ENCODE data around the gene GID8.

The GID8 gene

GRCh38 chr20:62929051-62929538 is 8.9 kb upstream of the GID8 start:
- Histone ChIP-seq H3K4me2 (ENCODE audit: low read depth, low read length, poor library complexity, severe bottlenecking) (peak overlapping the region; percentile 52), H2AFZ (ENCODE audit: low read depth, low read length, severe bottlenecking) (no peak overlapping the region), H3K9me3 (ENCODE audit: insufficient read depth, low read length) (no peaks in the 10 kb centered on the region), H3K27me3 (ENCODE audit: low read length) (no peaks in the 10 kb centered on the region), H3K79me2 (ENCODE audit: insufficient read depth, low read length) (peaks cover 96% of the 10 kb centered on the region), H3K4me3 (ENCODE audit: insufficient read depth, low read length, poor library complexity, severe bottlenecking) (no peak overlapping the region), H3K9ac (ENCODE audit: low read length) (peak overlapping the region; percentile 26; the same call in 1 of the 2 replicates), H3K9me2 (replicated peaks; ENCODE audit: insufficient read depth, low read length) (no peaks in the 10 kb centered on the region), H4K20me1 (ENCODE audit: low read depth, low read length) (peaks cover 10% of the 10 kb centered on the region; the same call in 1 of the 2 replicates), H3K36me3 (ENCODE audit: low read length) (no peaks in the 10 kb centered on the region), H3F3A (ENCODE audit: insufficient read depth) (peaks cover 15% of the 10 kb centered on the region; the same call in 1 of the 2 replicates), H3K27ac (ENCODE audit: low read depth, low read length) (peak overlapping the region; percentile 36)
- TF ChIP-seq, protein P1, sequence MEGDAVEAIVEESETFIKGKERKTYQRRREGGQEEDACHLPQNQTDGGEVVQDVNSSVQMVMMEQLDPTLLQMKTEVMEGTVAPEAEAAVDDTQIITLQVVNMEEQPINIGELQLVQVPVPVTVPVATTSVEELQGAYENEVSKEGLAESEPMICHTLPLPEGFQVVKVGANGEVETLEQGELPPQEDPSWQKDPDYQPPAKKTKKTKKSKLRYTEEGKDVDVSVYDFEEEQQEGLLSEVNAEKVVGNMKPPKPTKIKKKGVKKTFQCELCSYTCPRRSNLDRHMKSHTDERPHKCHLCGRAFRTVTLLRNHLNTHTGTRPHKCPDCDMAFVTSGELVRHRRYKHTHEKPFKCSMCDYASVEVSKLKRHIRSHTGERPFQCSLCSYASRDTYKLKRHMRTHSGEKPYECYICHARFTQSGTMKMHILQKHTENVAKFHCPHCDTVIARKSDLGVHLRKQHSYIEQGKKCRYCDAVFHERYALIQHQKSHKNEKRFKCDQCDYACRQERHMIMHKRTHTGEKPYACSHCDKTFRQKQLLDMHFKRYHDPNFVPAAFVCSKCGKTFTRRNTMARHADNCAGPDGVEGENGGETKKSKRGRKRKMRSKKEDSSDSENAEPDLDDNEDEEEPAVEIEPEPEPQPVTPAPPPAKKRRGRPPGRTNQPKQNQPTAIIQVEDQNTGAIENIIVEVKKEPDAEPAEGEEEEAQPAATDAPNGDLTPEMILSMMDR (IDR thresholded peaks at IDR 0.05; ENCODE audit: insufficient read depth, low read length, poor library complexity, severe bottlenecking) = no peak

- H3K27me3 ChIP-seq (ENCODE audit: low read length) = no peaks in the 10 kb centered on the region
- H3F3A ChIP-seq (ENCODE audit: insufficient read depth) = peaks cover 15% of the 10 kb centered on the region; the same call in 1 of the 2 replicates
- H4K20me1 ChIP-seq (ENCODE audit: low read depth, low read length) = peaks cover 18% of the 10 kb centered on the region; the same call in 1 of the 2 replicates
- no peak for TF ChIP-seq EZH2phosphoT487 (conservative IDR thresholded peaks at IDR 0.05; ENCODE audit: low read length)
- TF ChIP-seq, protein P1 (IDR thresholded peaks at IDR 0.05; ENCODE audit: insufficient read depth, low read length, poor library complexity, severe bottlenecking) = no peak
- no peaks in the 10 kb centered on the region for H3K9me3 ChIP-seq (ENCODE audit: insufficient read depth, low read length)
- H3K4me2 ChIP-seq (ENCODE audit: low read depth, low read length, poor library complexity, severe bottlenecking) = peak overlapping the region; percentile 14
- H3K79me2 ChIP-seq (ENCODE audit: insufficient read depth, low read length) = peaks cover 100% of the 10 kb centered on the region
- H2AFZ ChIP-seq (ENCODE audit: low read depth, low read length, severe bottlenecking) = no peak overlapping the region
- H3K9me2 ChIP-seq (replicated peaks; ENCODE audit: insufficient read depth, low read length) = no peaks in the 10 kb centered on the region
- no peak overlapping the region for H3K4me3 ChIP-seq (ENCODE audit: insufficient read depth, low read length, poor library complexity, severe bottlenecking)
- H3K9ac ChIP-seq (ENCODE audit: low read length) = no peak overlapping the region
- no peaks in the 10 kb centered on the region; the same call in 1 of the 2 replicates for H3K36me3 ChIP-seq (ENCODE audit: low read length)
- H3K27ac ChIP-seq (ENCODE audit: low read depth, low read length) = peak overlapping the region; percentile 3; the same call in 1 of the 2 replicates
These were observed 6.5 kb upstream of the GID8 start for GRCh38 chr20:62931464-62931863.

DNA sequence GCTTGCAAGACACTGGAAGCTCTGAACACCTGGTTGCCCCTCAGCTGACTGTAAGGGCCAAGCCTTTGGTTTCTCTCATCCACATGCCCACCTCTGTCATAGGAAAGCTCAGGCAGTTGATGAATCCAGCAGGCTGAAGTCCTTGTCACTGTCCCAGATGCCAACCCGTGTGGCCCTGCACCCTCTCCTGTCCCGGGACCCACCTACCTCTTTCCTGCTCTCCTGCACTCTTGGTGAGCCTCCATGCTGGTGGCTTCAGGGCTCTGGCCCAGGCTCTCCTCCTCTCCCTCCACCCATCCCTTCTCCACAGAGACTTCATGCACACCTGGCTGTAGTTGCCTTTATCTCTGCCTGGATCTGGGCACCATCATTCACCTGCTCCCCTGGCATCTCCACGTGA is 4.0 kb upstream of the GID8 start:
- Histone ChIP-seq H3K9me2 (replicated peaks; ENCODE audit: insufficient read depth, low read length) (no peaks in the 10 kb centered on the region), H3K4me2 (ENCODE audit: low read depth, low read length, poor library complexity, severe bottlenecking) (no peak overlapping the region), H3K4me3 (ENCODE audit: insufficient read depth, low read length, poor library complexity, severe bottlenecking) (no peak overlapping the region), H3K27ac (ENCODE audit: low read depth, low read length) (no peak overlapping the region), H3K9me3 (ENCODE audit: insufficient read depth, low read length) (no peaks in the 10 kb centered on the region), H3K27me3 (ENCODE audit: low read length) (no peaks in the 10 kb centered on the region), H4K20me1 (ENCODE audit: low read depth, low read length) (peaks cover 18% of the 10 kb centered on the region; the same call in 1 of the 2 replicates), H3F3A (ENCODE audit: insufficient read depth) (peaks cover 8% of the 10 kb centered on the region; the same call in 1 of the 2 replicates), H3K9ac (ENCODE audit: low read length) (no peak overlapping the region), H3K79me2 (ENCODE audit: insufficient read depth, low read length) (peaks cover 95% of the 10 kb centered on the region), H2AFZ (ENCODE audit: low read depth, low read length, severe bottlenecking) (no peak overlapping the region), H3K36me3 (ENCODE audit: low read length) (no peaks in the 10 kb centered on the region; the same call in 1 of the 2 replicates)
- TF ChIP-seq, protein P1 (IDR thresholded peaks at IDR 0.05; ENCODE audit: insufficient read depth, low read length, poor library complexity, severe bottlenecking) = no peak
- TF ChIP-seq EZH2phosphoT487 (conservative IDR thresholded peaks at IDR 0.05; ENCODE audit: low read length) = no peak

Measured in SU-DHL-6 (cell line).